C4-2B (cell line): ENCODE results near the gene P3R3URF.

Experiments
- H3K27ac ChIP-seq: fragments of 450-650 bp; 2 replicates; pipeline ENCODE4 v1.5.1; 2017
- CTCF ChIP-seq: fragments of 450-650 bp; conservative IDR thresholded peaks from 2 replicates; pipeline ENCODE4 v1.5.1; 2017; ENCODE audit warnings: mild to moderate bottlenecking
- ZFX ChIP-seq: fragments of 450-650 bp; IDR thresholded peaks from 2 replicates; pipeline ENCODE4 v1.6.1; 2017

P3R3URF gene

GRCh38 chr1:46176211-46176865 is at the start of gene P3R3URF:
Gene P3R3URF, minus strand, starts transcription at chr1:46176488. Its CDS starts 17 bp downstream, at chr1:46176471.
- peak within 1 kb of the TSS; percentile 88 for H3K27ac ChIP-seq
- TF ChIP-seq CTCF (no peak), ZFX (no peak)

DNA sequence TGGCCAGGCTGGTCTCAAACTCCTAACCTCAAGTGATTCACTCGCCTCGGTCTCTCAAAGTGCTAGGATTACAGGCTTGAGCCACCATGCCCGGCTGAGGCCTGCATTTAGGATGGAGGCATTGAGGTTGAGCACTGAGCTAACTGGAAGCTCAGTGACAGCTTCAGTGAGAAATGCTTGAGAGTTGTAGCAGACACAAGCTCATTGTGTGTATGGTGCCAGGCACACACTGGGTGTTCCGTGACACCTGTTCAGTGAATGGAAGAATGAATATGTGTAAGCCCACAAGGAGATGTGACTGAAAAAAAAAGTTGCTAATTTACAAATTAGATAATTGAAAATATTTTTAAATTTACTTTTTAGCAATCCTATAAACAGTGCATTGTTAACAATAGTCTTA is 48.7 kb upstream of the P3R3URF start:
- TF ChIP-seq ZFX (no peak), CTCF (no peak)
- no peak overlapping the region for H3K27ac ChIP-seq

- TF ChIP-seq CTCF (peak; percentile 99), ZFX (no peak)
- H3K27ac ChIP-seq = peak overlapping the region; percentile 18; the same call in 1 of the 2 replicates
Measured at GRCh38 chr1:46223472-46223943, 47.2 kb upstream of the P3R3URF start.

DNA sequence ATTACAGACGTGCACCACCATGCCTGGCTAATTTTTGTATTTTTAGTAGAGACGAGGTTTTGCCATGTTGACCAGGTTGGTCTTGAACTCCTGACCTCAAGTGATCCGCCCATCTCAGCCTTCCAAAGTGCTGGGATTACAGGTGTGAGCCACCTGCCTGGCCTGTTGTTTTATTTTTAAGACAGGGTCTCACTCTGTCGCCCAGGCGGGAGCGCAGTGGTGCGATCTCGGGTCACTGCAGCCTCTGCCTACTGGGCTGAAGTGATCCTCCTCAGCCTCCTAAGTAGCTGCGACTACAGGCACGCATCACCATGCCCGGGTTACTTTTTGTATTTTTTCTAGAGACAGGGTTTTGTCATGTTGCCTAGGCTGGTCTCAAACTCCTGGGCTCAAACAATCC is 46.8 kb upstream of the P3R3URF start:
- peak overlapping the region; percentile 18; the same call in 1 of the 2 replicates for H3K27ac ChIP-seq

- TF ChIP-seq ZFX = no peak
- TF ChIP-seq CTCF = no peak
- no peak overlapping the region for H3K27ac ChIP-seq
Measured at GRCh38 chr1:46221749-46222148, 45.5 kb upstream of the P3R3URF start.

DNA sequence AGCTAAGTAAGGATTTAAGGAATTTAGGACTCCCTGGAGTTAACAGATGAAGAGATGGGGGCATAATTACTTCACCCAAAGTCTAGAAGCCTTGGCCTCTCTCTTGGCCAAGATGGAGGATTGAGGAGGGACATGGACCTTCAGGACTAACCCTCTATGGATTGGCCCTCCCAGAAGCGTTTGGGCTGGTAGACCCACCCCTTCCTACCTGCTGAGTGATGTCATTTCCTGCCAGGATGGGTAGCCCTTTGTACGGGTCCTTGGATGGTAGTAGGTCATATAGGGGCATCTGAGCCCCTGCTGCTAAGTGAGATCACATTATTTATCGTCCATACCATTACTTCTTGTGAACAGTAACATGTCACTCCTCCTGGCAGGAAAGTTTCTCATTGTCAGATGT is 44.5 kb upstream of the P3R3URF start:
- H3K27ac ChIP-seq = no peak overlapping the region
- TF ChIP-seq ZFX (no peak), CTCF (no peak)

DNA sequence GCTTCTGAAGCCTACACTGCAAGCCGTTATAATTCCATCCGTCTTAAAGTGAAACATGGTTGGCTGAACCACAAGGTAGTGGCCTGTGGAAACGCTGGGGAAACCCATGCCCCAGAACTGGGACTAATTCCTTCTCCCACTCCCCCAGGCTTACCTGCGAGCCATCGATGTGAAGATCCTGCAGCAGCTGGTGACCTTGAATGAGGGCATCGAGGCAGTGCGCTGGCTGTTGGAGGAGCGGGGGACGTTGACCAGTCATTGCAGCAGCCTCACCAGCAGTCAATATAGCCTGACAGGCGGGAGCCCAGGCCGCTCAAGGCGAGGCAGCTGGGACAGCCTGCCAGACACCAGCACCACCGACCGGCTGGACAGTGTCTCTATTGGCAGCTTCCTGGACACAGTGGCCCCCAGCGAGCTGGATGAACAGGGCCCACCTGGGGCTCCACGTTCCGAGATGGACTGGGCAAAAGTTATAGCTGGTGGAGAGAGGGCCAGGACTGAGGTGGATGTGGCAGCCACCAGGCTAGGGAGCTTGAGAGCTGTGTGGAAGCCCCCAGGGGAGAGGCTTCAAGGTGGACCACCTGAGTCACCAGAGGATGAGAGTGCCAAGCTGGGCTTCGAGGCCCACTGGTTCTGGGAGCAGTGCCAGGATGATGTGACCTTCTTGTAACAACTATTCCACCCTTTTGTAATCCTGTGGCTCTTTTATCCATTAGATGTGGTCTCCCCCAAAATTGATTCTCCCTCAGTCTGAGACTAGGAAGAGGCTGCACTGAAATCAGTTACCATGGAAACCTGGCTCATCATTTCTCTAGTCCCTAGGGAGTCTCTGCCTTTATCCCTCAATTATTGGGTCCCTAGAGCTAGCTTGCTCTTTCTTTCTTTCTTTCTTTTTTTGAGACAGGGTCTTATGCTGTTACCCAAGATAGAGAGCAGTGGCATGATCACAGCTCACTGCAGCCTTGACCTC is 43.5 kb upstream of the P3R3URF start:
- TF ChIP-seq ZFX = no peak
- TF ChIP-seq CTCF = no peak
- no peak overlapping the region for H3K27ac ChIP-seq
